Neural cell (in vitro differentiated cells): Measurements from ENCODE around the gene COL1A1.

ENCODE experiments used
- CTCF ChIP-seq: fragments of 450-650 bp; IDR thresholded peaks from 2 replicates; pipeline ENCODE4 v1.5.1; 2014; ENCODE audit warnings: antibody characterized with exemption, mild to moderate bottlenecking, moderate library complexity; ENCODE audit not compliant: poor library complexity, severe bottlenecking
- RAD21 ChIP-seq: fragments of 450-650 bp; conservative IDR thresholded peaks from 2 replicates; pipeline ENCODE4 v1.6.1; 2014; ENCODE audit warnings: antibody characterized with exemption, mild to moderate bottlenecking, moderate library complexity

- no peak for TF ChIP-seq RAD21
- no peak for TF ChIP-seq CTCF
Measured at GRCh38 chr17:50241431-50241830, 40.0 kb upstream of the COL1A1 start.
